Measurements from ENCODE around the gene ENDOV.

The ENDOV gene

GRCh38 chr17:80466188-80466705 is 51.3 kb downstream of the ENDOV start:
- TF ChIP-seq, protein P1, sequence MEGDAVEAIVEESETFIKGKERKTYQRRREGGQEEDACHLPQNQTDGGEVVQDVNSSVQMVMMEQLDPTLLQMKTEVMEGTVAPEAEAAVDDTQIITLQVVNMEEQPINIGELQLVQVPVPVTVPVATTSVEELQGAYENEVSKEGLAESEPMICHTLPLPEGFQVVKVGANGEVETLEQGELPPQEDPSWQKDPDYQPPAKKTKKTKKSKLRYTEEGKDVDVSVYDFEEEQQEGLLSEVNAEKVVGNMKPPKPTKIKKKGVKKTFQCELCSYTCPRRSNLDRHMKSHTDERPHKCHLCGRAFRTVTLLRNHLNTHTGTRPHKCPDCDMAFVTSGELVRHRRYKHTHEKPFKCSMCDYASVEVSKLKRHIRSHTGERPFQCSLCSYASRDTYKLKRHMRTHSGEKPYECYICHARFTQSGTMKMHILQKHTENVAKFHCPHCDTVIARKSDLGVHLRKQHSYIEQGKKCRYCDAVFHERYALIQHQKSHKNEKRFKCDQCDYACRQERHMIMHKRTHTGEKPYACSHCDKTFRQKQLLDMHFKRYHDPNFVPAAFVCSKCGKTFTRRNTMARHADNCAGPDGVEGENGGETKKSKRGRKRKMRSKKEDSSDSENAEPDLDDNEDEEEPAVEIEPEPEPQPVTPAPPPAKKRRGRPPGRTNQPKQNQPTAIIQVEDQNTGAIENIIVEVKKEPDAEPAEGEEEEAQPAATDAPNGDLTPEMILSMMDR (IDR thresholded peaks at IDR 0.05; ENCODE audit: low read length, missing control alignments) = no peak
- no peak overlapping the region for H3K4me3 ChIP-seq (replicated peaks; ENCODE audit: low read depth, low read length)
- DNase-seq (ENCODE audit: low read depth) = no peak

GRCh38 chr17:80468242-80468641 is 53.3 kb downstream of the ENDOV start:
- no peak for DNase-seq (ENCODE audit: low read depth)
- TF ChIP-seq, protein P1 (IDR thresholded peaks at IDR 0.05; ENCODE audit: low read length, missing control alignments) = no peak
- H3K4me3 ChIP-seq (replicated peaks; ENCODE audit: low read depth, low read length) = no peak overlapping the region

DNA sequence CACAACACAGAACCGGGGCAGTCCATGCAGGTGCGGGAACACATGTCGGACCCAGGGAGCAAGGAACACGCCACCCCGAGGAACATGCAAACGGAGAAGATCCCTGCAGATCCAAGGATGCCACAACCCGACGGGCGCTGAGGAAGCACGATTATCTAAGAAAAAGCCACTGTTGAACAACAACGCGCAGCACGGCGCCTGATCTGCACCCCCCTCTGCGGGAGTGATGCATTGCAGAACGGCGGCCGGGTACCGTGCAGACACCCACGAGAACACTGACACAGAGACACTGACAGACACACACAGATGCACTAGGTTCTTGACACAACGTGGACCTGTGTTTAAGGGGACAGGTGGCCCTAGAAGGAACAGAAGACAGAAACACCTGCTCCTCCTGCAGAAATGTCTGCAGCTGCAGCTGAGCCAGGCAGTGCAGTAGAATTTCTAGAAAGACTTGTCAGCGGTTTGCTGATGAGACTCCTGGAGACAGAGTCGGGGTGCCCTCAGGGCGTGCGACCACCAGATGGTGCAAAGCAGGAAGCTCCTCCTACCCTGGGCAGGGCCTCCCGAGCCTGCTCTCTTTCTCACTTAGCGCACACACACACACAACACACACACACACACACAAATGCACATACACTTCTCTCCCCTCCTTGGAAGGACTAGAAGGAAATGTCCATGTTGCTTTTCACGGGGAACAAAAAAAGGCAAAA is 54.0 kb downstream of the ENDOV start:
- H3K4me3 ChIP-seq (replicated peaks; ENCODE audit: low read depth, low read length) = no peak overlapping the region
- TF ChIP-seq, protein P1 (IDR thresholded peaks at IDR 0.05; ENCODE audit: low read length, missing control alignments) = no peak
- no peak for DNase-seq (ENCODE audit: low read depth)

GRCh38 chr17:80469667-80470066 is 54.7 kb downstream of the ENDOV start:
- DNase-seq (ENCODE audit: low read depth) = no peak
- H3K4me3 ChIP-seq (replicated peaks; ENCODE audit: low read depth, low read length) = no peak overlapping the region
- TF ChIP-seq, protein P1 (IDR thresholded peaks at IDR 0.05; ENCODE audit: low read length, missing control alignments) = no peak

DNA sequence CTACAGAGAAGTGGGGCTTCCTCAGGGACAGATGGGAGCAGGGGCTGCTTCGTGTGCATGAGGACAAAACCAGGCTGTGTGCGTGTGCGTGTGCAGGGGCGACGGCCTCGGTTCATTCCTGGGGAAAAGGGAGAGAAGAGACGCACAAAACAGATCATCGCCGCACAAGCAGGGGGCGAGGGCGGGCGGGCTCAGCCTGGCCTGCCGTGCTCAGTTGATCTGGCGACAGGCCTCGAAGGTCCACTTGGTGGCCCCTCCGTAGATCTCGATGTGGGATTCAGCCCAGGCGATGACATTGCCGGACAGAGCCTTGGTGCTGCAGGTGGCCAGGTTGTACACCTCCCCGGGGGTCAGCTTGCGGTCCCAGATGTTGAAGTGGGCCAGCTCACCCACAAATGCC is 55.6 kb downstream of the ENDOV start:
- no peak for DNase-seq (ENCODE audit: low read depth)
- TF ChIP-seq, protein P1 (IDR thresholded peaks at IDR 0.05; ENCODE audit: low read length, missing control alignments) = no peak
- no peak overlapping the region for H3K4me3 ChIP-seq (replicated peaks; ENCODE audit: low read depth, low read length)

DNA sequence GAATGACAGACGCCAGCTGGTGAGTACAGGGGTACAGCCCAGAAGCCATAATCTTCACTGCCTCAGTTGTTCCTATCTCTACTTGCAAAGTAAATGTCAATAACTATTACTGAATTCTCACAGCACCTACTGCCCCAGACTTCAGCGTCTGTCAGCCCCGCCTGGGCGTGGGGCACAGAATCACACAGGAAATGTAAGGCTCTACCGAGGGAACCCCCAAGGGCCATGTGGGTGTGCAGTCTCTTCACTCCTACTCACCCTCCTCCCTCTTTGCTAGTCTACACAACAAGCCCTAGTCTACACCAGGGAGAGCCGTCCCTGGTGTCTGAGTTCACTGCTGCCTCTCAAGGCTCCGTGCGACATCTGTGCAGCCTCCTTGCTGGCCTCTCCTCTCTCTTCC is 57.0 kb downstream of the ENDOV start:
- H3K4me3 ChIP-seq (replicated peaks; ENCODE audit: low read depth, low read length) = no peak overlapping the region
- TF ChIP-seq, protein P1 (IDR thresholded peaks at IDR 0.05; ENCODE audit: low read length, missing control alignments) = no peak
- DNase-seq (ENCODE audit: low read depth) = no peak

DNA sequence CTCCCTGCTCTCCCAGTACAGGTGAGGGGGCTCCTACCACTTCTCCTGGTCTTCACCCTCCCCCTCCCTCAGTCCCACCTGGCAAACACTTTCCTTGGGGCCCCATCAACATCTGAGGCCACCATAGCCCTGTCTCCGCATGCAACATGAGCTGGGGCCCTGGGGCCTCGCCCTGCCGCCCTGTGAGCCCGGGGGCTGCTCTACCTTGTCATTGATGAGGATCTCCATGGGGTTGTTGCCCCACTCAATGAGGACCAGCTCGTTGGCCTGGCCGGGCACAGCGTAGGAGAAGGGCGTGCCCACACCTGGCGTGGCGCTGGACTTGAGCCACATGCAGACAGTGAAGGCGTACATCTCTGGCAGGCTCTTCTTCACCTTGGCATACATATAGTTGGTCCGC is 58.0 kb downstream of the ENDOV start:
- H3K4me3 ChIP-seq (replicated peaks; ENCODE audit: low read depth, low read length) = no peak overlapping the region
- TF ChIP-seq, protein P1 (IDR thresholded peaks at IDR 0.05; ENCODE audit: low read length, missing control alignments) = no peak
- no peak for DNase-seq (ENCODE audit: low read depth)

All from fibroblast of pulmonary artery (primary cell).